ENCODE data around the gene KRTAP10-6.
"Not testable (repeated sequence)": the region's sequence is repeated elsewhere in the genome, so short reads cannot be mapped to it uniquely, and the experiment has no call there.

KRTAP10-6 gene

DNA sequence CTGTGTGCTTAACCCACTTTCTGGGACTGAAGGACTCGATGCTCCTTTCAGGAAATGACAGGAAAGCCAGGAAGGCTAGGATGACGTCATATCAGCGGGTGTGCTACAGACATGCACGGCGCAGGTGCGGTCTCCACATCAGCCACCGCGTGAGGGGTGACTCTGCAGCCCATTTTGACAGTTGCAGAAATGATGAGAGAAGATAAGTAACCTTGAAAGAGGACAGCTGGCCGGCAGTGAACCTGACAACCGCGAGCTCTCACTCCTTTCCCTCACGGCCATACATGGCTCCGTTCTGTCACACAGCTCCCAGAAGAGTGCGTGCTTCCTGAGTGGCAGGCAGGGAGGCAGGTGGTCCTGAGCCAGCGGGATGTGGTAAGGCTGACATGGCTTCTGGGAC, 10.2 kb downstream of the KRTAP10-6 start:
- no peaks in the 10 kb centered on the region for H3K36me3 ChIP-seq (ENCODE audit: control insufficient read depth in 1 of 2, insufficient read depth in 2 of 2, low read length in 2 of 2)
- H4K8ac ChIP-seq (ENCODE audit: low read depth, low read length): no peak overlapping the region
- H3K27ac ChIP-seq (ENCODE audit: low read depth, low read length): no peak overlapping the region
- H2BK12ac ChIP-seq (ENCODE audit: low read length): no peak overlapping the region
- H3K4me2 ChIP-seq (ENCODE audit: low read length): no peak overlapping the region
- no peak overlapping the region for H3K4ac ChIP-seq (ENCODE audit: low read depth, low read length)
- H3K4me3 ChIP-seq (ENCODE audit: low read depth, low read length): no peak overlapping the region
- no peak overlapping the region for H3K9ac ChIP-seq (ENCODE audit: low read length)
- H2BK120ac ChIP-seq (ENCODE audit: insufficient read depth, low read length, poor library complexity): no peak overlapping the region
- H4K12ac ChIP-seq (ENCODE audit: low read depth, low read length): no peak overlapping the region
- WGBS (ENCODE audit: extremely low coverage, insufficient coverage, insufficient read length): no CpG with 5 or more reads among the region's 15 CpGs
- no peaks in the 10 kb centered on the region for H3K79me1 ChIP-seq (ENCODE audit: low read length)
- H3K27me3 ChIP-seq (ENCODE audit: insufficient read depth, low read length): no peaks in the 10 kb centered on the region
- H3K23ac ChIP-seq (ENCODE audit: low read length): no peak overlapping the region
- H3K4me1 ChIP-seq (ENCODE audit: control insufficient read depth in 1 of 2, insufficient read depth in 2 of 2, low read length in 2 of 2): no peaks in the 10 kb centered on the region
- H2AFZ ChIP-seq (ENCODE audit: insufficient read depth, low read length, poor library complexity): no peak overlapping the region
- H3K79me2 ChIP-seq (ENCODE audit: control insufficient read depth, insufficient read depth, low read length, poor library complexity): no peaks in the 10 kb centered on the region
- H2AK5ac ChIP-seq (ENCODE audit: low read length): no peak overlapping the region
- no peak overlapping the region for H3K14ac ChIP-seq (ENCODE audit: low read length)
- no peak overlapping the region for H3K18ac ChIP-seq (ENCODE audit: low read length)
- peaks cover 14% of the 10 kb centered on the region for H3K9me3 ChIP-seq (ENCODE audit: insufficient read depth, low read depth, low read length)
- no peak for DNase-seq
- H2BK5ac ChIP-seq (ENCODE audit: low read depth, low read length, poor library complexity): no peak overlapping the region
- H4K91ac ChIP-seq (ENCODE audit: low read depth, low read length): no peak overlapping the region

DNA sequence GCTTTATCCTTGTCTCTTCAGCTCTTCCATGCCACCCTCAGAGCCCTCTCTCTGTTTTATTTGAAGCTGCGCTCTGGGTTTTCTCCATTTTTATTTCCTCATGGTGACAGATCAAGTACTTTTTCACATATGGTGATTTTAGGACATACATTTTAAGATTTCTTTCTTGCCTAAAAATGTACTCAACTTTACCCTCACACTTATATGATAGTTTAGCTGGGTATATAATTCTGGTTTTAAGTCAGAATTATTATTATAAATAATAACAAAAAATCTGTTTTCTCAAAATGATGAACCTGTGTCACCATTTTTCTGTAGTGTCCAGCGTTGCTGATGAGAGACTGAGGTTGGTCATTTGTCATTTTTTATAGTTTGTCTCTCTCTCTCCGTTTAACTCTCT, 11.1 kb downstream of the KRTAP10-6 start:
- Histone ChIP-seq H4K91ac (ENCODE audit: low read depth, low read length) (no peak overlapping the region), H3K9ac (ENCODE audit: low read length) (no peak overlapping the region), H2BK5ac (ENCODE audit: low read depth, low read length, poor library complexity) (no peak overlapping the region), H3K4ac (ENCODE audit: low read depth, low read length) (no peak overlapping the region), H3K27me3 (ENCODE audit: insufficient read depth, low read length) (no peaks in the 10 kb centered on the region), H2BK120ac (ENCODE audit: insufficient read depth, low read length, poor library complexity) (no peak overlapping the region), H3K23ac (ENCODE audit: low read length) (no peak overlapping the region), H3K79me1 (ENCODE audit: low read length) (no peaks in the 10 kb centered on the region), H2BK12ac (ENCODE audit: low read length) (no peak overlapping the region), H4K8ac (ENCODE audit: low read depth, low read length) (no peak overlapping the region), H3K36me3 (ENCODE audit: control insufficient read depth in 1 of 2, insufficient read depth in 2 of 2, low read length in 2 of 2) (no peaks in the 10 kb centered on the region), H3K4me3 (ENCODE audit: low read depth, low read length) (no peak overlapping the region), H3K4me1 (ENCODE audit: control insufficient read depth in 1 of 2, insufficient read depth in 2 of 2, low read length in 2 of 2) (no peaks in the 10 kb centered on the region), H2AK5ac (ENCODE audit: low read length) (no peak overlapping the region), H2AFZ (ENCODE audit: insufficient read depth, low read length, poor library complexity) (no peak overlapping the region), H3K18ac (ENCODE audit: low read length) (no peak overlapping the region), H3K79me2 (ENCODE audit: control insufficient read depth, insufficient read depth, low read length, poor library complexity) (no peaks in the 10 kb centered on the region), H4K12ac (ENCODE audit: low read depth, low read length) (no peak overlapping the region), H3K27ac (ENCODE audit: low read depth, low read length) (no peak overlapping the region), H3K14ac (ENCODE audit: low read length) (no peak overlapping the region), H3K9me3 (ENCODE audit: insufficient read depth, low read depth, low read length) (peaks cover 14% of the 10 kb centered on the region), H3K4me2 (ENCODE audit: low read length) (no peak overlapping the region)
- no peak for DNase-seq
- WGBS (ENCODE audit: extremely low coverage, insufficient coverage, insufficient read length): no CpG with 5 or more reads among the region's 3 CpGs

DNA sequence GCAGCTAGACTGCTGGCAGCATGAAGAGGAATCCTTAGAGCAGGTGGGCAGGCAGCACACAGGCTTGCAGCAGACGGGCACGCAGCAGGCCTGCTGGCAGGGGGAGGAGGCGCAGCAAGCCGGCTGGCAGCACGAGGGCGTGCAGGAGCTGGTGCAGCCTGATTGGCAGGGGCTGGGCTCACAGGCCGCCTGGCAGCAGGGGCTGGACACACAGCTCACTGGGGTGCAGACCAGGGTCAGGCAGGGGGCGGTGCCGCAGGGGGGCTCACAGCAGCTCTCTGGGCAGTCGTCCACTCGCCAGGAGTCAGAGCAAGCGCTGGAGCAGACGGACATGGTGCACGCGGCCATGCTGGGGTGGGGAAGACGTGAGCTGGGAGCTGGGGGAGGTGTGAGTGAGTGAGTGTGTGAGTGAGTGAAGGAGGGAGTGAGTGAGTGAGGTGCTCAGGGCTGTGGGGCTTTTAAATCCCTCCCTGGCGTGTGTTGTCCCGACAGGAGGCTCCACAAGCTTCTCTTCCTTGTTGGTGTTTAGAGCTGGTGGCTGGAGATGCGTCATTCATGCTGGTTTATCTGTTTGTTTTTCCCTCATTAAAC, 12.0 kb downstream of the KRTAP10-6 start, which contains the start of gene KRTAP10-5:
TSS of gene KRTAP10-5 (minus strand) at position 374 of the 591 bp plus-strand sequence. CDS start at position 348, 26 bp downstream.
- WGBS (ENCODE audit: extremely low coverage, insufficient coverage, insufficient read length): no CpG with 5 or more reads among the region's 19 CpGs
- not testable (repeated sequence) for DNase-seq; H3K14ac ChIP-seq (ENCODE audit: low read length)

DNA sequence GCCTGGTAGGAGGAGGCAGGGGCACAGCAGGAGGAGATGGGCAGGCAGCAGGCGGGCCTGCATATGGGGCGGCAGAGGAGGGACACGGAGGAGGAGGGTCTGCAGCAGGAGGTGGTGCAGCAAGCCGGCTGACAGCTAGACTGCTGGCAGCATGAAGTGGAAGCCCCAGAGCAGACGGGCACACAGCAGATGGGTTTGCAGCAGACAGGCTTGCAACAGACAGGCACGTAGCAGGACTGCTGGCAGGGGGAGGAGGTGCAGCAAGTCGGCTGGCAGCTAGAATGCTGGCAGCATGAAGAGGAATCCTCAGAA, 12.5 kb downstream of the KRTAP10-6 start:
- no peak overlapping the region for H3K14ac ChIP-seq (ENCODE audit: low read length)
- H3K9me3 ChIP-seq (ENCODE audit: insufficient read depth, low read depth, low read length): peaks cover 16% of the 10 kb centered on the region
- no peak overlapping the region for H4K12ac ChIP-seq (ENCODE audit: low read depth, low read length)
- no peak overlapping the region for H3K18ac ChIP-seq (ENCODE audit: low read length)
- H3K27me3 ChIP-seq (ENCODE audit: insufficient read depth, low read length): no peaks in the 10 kb centered on the region
- DNase-seq: no peak
- WGBS (ENCODE audit: extremely low coverage, insufficient coverage, insufficient read length): no CpG with 5 or more reads among the region's 7 CpGs
- H3K79me1 ChIP-seq (ENCODE audit: low read length): no peaks in the 10 kb centered on the region
- H3K36me3 ChIP-seq (ENCODE audit: control insufficient read depth in 1 of 2, insufficient read depth in 2 of 2, low read length in 2 of 2): no peaks in the 10 kb centered on the region
- no peak overlapping the region for H3K4me2 ChIP-seq (ENCODE audit: low read length)
- H3K23ac ChIP-seq (ENCODE audit: low read length): no peak overlapping the region
- no peak overlapping the region for H2AFZ ChIP-seq (ENCODE audit: insufficient read depth, low read length, poor library complexity)
- no peak overlapping the region for H2BK5ac ChIP-seq (ENCODE audit: low read depth, low read length, poor library complexity)
- no peak overlapping the region for H3K27ac ChIP-seq (ENCODE audit: low read depth, low read length)
- no peak overlapping the region for H4K8ac ChIP-seq (ENCODE audit: low read depth, low read length)
- H3K4ac ChIP-seq (ENCODE audit: low read depth, low read length): no peak overlapping the region
- peak overlapping the region; percentile 18 for H3K4me3 ChIP-seq (ENCODE audit: low read depth, low read length)
- no peak overlapping the region for H2AK5ac ChIP-seq (ENCODE audit: low read length)
- H3K9ac ChIP-seq (ENCODE audit: low read length): no peak overlapping the region
- H3K4me1 ChIP-seq (ENCODE audit: control insufficient read depth in 1 of 2, insufficient read depth in 2 of 2, low read length in 2 of 2): no peaks in the 10 kb centered on the region
- H2BK120ac ChIP-seq (ENCODE audit: insufficient read depth, low read length, poor library complexity): no peak overlapping the region
- no peak overlapping the region for H2BK12ac ChIP-seq (ENCODE audit: low read length)
- H4K91ac ChIP-seq (ENCODE audit: low read depth, low read length): no peak overlapping the region
- no peaks in the 10 kb centered on the region for H3K79me2 ChIP-seq (ENCODE audit: control insufficient read depth, insufficient read depth, low read length, poor library complexity)

More for the DNA sequence above, 12.0 kb downstream of the KRTAP10-6 start, which contains the start of gene KRTAP10-5:
- not testable (repeated sequence) for H3K36me3 ChIP-seq (ENCODE audit: control insufficient read depth in 1 of 2, insufficient read depth in 2 of 2, low read length in 2 of 2); H2BK12ac ChIP-seq (ENCODE audit: low read length); H3K4me1 ChIP-seq (ENCODE audit: control insufficient read depth in 1 of 2, insufficient read depth in 2 of 2, low read length in 2 of 2); H3K18ac ChIP-seq (ENCODE audit: low read length); H2AFZ ChIP-seq (ENCODE audit: insufficient read depth, low read length, poor library complexity); H3K4ac ChIP-seq (ENCODE audit: low read depth, low read length); H3K79me1 ChIP-seq (ENCODE audit: low read length); H4K8ac ChIP-seq (ENCODE audit: low read depth, low read length); H4K91ac ChIP-seq (ENCODE audit: low read depth, low read length); H2AK5ac ChIP-seq (ENCODE audit: low read length); H2BK120ac ChIP-seq (ENCODE audit: insufficient read depth, low read length, poor library complexity); H3K27me3 ChIP-seq (ENCODE audit: insufficient read depth, low read length); H3K4me2 ChIP-seq (ENCODE audit: low read length); H3K23ac ChIP-seq (ENCODE audit: low read length); H3K27ac ChIP-seq (ENCODE audit: low read depth, low read length); H3K9ac ChIP-seq (ENCODE audit: low read length); H2BK5ac ChIP-seq (ENCODE audit: low read depth, low read length, poor library complexity); H4K12ac ChIP-seq (ENCODE audit: low read depth, low read length); H3K79me2 ChIP-seq (ENCODE audit: control insufficient read depth, insufficient read depth, low read length, poor library complexity)
- peaks cover 16% of the 10 kb centered on the region for H3K9me3 ChIP-seq (ENCODE audit: insufficient read depth, low read depth, low read length)
- peak within 1 kb of the TSS; percentile 18 for H3K4me3 ChIP-seq (ENCODE audit: low read depth, low read length)
